ENCODE data around the gene ZNF785. TPM values are rescaled to one million over a fixed set of nuclear protein-coding genes. Genes with fewer than 3 reads are reported as not detected.

Gene ZNF785
- total and polyA plus RNA-seq, 2 of the 13 experiments (the other 11 are each of a cell fraction or from before 2014, with no cell fraction given), result 0.01 TPM; not detected in 1

GRCh38 chr16:30571445-30572322, 13.8 kb downstream of the ZNF785 start, which contains the start of gene ZNF688 (continued):
- TF ChIP-seq CTCF (CRISPR knock-in tag; IDR thresholded peaks at IDR 0.05) (no peak), ZBTB39 (CRISPR knock-in tag; IDR thresholded peaks at IDR 0.05) (no peak), KLF15 (CRISPR knock-in tag; IDR thresholded peaks at IDR 0.05; ENCODE audit: borderline replicate concordance) (no peak), POLR2AphosphoS2 (IDR thresholded peaks at IDR 0.05; ENCODE audit: low read depth, low read length) (no peak), THRA (CRISPR knock-in tag; IDR thresholded peaks at IDR 0.05; ENCODE audit: borderline replicate concordance) (0 out of 2 replicates have a peak, but pooled peaks have one; percentile 6), SIX4 (CRISPR knock-in tag; IDR thresholded peaks at IDR 0.05) (no peak; the same call in 1 of the 2 replicates), GATAD2A (CRISPR knock-in tag; IDR thresholded peaks at IDR 0.05) (no peak; the same call in 1 of the 2 replicates), SRY (CRISPR knock-in tag; IDR thresholded peaks at IDR 0.05) (0 out of 2 replicates have a peak, but pooled peaks have one; percentile 64), SNRNP70 (IDR thresholded peaks at IDR 0.05; ENCODE audit: low read depth, low read length) (no peak), SRSF9 (IDR thresholded peaks at IDR 0.05; ENCODE audit: borderline replicate concordance, insufficient read depth, low read depth, low read length, poor library complexity, severe bottlenecking) (no peak), ONECUT2 (CRISPR knock-in tag; IDR thresholded peaks at IDR 0.05) (no peak), ZNF333 (CRISPR knock-in tag; IDR thresholded peaks at IDR 0.05; ENCODE audit: borderline replicate concordance) (no peak), GMEB1 (CRISPR knock-in tag; IDR thresholded peaks at IDR 0.05; ENCODE audit: borderline replicate concordance) (peak; percentile 85), ZNF609 (CRISPR knock-in tag; IDR thresholded peaks at IDR 0.05; ENCODE audit: borderline replicate concordance) (peak; percentile 18; the same call in 1 of the 2 replicates), SOX5 (CRISPR knock-in tag; IDR thresholded peaks at IDR 0.05; ENCODE audit: borderline replicate concordance) (no peak; the same call in 1 of the 2 replicates)
